Stimulated activated CD8-positive, alpha-beta memory T cell treated with anti-CD3 and anti-CD28 coated beads, Interleukin-12 subunit alpha, Interleukin-12 subunit beta, amount 100 ng/mL, for 4 hours (primary cell): Measurements from ENCODE around the gene RANBP6.
A peak's percentile ranks its signal among the peaks of the same experiment; 100 is the strongest.
"Not testable (repeated sequence)": the region's sequence is repeated elsewhere in the genome, so short reads cannot be mapped to it uniquely, and the experiment has no call there.

Experiments
- DNase-seq: peaks from one replicate; pipeline ENCODE4 v3.0.0-alpha.2; 2020; ENCODE audit warnings: low read depth

The RANBP6 gene

GRCh38 chr9:6015278-6016157 lies at the start of gene RANBP6:
TSS of gene RANBP6 (minus strand) at chr9:6015624. CDS start at chr9:6015607, 17 bp downstream.
- DNase-seq: peak; percentile 79

DNA sequence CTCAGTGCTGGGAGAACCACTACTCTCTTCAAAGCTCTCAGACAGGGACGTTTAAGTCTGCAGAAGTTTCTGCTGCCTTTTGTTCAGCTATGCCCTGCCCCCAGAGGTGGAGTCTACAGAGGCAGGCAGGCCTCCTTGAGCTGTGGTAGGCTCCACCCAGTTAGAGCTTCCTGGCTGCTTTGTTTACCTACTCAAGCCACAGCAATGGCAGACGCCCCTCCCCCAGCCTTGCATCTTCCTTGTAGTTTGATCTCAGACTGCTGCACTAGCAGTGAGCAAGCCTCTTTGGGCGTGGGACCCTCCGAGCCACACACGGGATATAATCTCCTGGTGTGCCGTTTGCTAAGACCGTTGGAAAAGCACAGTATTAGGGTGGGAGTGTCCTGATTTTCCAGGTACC lies 47.7 kb upstream of the RANBP6 start:
- DNase-seq: not testable (repeated sequence)

DNA sequence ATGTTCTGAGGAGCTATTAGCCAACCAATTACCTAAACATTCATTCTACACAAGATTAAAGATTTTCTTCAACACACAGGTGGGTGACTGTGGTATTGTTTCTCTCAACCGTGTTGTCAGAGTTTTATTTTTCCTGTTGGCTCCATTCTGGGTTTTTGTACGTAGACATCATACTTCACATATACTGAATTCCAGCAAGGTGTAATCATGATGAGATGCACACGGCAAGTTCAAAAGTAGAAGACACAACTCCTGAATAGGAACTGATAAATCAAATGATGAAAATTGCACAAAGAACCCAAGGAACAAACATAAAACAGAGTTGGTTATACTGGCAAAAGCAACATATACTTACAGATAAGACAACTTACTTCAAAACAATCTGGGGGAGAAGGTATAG lies 40.2 kb upstream of the RANBP6 start:
- no peak for DNase-seq

- DNase-seq: no peak
Measured at GRCh38 chr9:6055216-6055615, 39.8 kb upstream of the RANBP6 start.

GRCh38 chr9:6054280-6055099 lies 39.1 kb upstream of the RANBP6 start:
- DNase-seq: no peak

GRCh38 chr9:6052293-6052919 lies 37.0 kb upstream of the RANBP6 start:
- no peak for DNase-seq

DNA sequence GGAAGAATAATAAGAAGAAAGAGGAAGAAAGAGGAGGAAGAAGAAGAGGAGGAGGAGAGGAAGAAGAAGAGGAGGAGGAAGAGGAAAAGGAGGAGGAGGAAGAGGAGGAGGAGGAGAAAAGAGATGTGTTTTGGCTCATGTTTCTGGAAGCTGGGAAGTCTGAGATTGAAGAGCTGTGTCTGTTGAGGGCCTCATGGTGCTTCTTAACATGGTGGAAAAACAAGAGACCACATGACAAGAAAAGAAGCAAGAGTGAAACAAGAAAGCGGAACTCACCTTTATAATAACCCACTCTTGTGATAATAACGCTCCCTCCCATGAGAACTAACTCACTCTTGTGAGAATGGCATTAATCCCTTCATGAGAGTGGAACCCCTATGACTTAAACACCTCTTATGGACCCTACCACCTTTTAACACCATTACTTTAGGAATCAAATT lies 36.1 kb upstream of the RANBP6 start:
- DNase-seq: no peak

DNA sequence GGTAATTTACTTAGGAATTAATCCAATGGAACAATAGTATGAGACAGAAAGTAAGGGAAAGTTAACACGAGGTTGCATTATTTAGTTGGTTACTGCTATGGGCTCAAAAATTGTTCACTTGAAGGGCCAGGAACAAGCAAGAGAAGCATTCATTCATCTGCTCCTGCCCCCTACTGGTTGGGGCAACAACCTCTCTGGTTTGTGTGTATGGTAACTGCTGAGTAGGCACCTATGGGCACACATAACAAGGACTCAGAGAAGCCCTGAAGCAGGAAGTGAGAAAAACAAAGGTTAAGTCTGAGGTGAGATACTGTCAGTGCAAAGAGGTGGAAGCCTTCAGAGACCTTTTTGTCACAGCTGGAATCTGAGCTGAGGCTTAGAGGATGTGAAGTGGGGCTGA lies 34.4 kb upstream of the RANBP6 start:
- no peak for DNase-seq

- DNase-seq: no peak
Measured at GRCh38 chr9:6048039-6048438, 32.6 kb upstream of the RANBP6 start.

- no peak for DNase-seq
Measured at GRCh38 chr9:6047020-6047419, 31.6 kb upstream of the RANBP6 start.

DNA sequence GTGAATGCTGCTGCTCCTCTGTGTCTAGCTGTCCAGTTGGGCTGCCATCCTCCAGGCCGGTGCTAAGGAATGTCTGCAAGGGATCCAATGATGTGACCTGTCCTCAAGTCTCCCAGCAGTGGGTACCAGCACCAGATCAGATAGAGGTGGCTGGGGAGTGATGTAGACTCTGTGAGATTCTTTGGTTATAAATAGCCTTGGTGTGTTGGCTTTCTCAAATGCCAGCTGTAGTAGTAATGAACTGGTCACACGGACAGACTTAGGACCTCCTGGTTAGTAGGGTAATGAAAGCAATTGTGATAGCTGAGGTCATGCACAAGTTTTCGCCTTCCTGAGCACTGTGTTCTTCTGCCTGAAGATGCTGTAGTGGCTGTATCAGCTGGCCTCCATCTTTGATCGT lies 29.9 kb upstream of the RANBP6 start:
- no peak for DNase-seq

DNA sequence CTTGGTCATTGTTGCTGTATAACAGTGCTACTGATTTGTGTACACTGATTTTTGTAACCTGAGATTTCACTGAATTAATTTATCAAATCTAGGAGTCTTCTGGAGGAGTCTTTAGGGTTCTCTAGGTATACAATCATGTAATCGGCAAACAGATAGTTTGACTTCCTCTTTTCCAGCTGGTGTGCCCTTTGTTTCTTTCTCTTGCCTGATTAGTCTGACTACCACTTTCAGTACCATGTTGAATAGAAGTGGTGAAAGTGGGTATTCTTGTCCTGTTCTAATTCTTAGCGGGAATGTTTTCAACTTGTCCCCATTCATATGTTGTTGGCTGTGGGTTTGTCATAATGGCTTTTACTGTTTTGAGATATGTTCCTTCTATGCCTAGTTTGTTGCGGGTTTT lies 24.7 kb upstream of the RANBP6 start:
- DNase-seq: no peak

DNA sequence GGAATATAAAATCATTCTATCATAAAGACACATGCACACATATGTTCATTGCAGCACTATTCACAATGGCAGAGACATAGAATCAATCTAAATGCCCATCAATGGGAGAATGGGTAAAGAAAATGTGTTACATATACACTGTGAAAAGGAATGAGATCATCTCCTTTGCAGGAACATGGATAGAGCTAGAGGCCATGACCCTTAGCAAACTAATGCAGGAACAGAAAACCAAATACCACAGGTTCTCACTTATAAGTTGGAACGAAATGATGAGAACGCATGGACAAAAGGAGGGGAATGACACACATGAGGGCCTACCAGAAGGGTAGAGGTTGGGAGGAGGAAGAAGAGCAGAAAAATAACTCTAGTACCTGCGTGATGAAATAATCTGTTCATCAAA lies 21.0 kb upstream of the RANBP6 start:
- DNase-seq: no peak

- no peak for DNase-seq
Measured at GRCh38 chr9:6034954-6035353, 19.5 kb upstream of the RANBP6 start.

GRCh38 chr9:6029604-6030274 lies 14.3 kb upstream of the RANBP6 start:
- no peak for DNase-seq

- DNase-seq: no peak
Measured at GRCh38 chr9:6024035-6024554, 8.7 kb upstream of the RANBP6 start.

DNA sequence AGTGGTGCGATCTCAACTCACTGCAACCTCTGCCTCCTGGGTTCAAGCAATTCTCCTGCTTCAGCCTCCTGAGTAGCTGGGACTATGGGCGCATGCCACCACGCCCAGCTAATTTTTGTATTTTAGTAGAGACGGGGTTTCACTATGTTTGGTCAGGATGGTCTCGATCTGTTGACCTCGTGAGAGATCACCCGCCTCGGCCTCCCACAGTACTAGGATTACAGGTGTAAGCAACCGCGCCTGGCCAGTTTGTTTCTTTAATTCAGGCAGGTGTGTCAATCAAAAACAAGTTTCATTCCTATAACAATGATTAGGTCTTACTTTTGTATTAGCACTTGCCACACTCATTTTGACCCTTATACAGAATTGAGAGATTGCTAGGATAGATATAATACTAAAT lies 1.6 kb upstream of the RANBP6 start:
- DNase-seq: not testable (repeated sequence)

DNA sequence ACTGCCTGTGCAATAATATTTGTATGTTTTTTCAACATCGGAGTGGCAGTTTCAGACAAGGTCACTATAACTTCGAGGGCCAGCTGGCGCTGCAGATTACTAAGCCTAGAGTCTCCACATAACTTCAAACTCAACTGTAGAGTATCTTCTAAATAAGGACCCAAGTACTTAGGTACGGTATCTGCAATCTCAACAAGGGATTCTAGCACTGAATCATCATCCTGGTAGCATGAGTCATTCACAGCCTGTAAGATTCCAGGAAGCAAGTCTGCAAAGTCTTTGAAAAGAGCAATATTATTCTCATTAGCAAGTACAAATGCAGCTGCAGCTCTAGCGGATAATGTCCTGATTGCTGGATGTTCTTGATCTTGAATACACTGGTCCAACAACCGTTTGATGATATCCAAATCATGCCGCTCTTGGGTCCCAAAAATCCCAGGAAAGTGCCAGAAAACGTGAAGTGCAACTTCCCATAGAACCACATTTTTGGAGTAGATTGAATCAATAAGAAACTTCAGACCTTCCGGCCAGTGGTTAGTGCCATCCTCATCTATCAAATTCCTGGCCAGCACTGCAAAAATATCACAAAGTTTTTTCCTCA lies 654 bp downstream of the RANBP6 start:
- no peak for DNase-seq

DNA sequence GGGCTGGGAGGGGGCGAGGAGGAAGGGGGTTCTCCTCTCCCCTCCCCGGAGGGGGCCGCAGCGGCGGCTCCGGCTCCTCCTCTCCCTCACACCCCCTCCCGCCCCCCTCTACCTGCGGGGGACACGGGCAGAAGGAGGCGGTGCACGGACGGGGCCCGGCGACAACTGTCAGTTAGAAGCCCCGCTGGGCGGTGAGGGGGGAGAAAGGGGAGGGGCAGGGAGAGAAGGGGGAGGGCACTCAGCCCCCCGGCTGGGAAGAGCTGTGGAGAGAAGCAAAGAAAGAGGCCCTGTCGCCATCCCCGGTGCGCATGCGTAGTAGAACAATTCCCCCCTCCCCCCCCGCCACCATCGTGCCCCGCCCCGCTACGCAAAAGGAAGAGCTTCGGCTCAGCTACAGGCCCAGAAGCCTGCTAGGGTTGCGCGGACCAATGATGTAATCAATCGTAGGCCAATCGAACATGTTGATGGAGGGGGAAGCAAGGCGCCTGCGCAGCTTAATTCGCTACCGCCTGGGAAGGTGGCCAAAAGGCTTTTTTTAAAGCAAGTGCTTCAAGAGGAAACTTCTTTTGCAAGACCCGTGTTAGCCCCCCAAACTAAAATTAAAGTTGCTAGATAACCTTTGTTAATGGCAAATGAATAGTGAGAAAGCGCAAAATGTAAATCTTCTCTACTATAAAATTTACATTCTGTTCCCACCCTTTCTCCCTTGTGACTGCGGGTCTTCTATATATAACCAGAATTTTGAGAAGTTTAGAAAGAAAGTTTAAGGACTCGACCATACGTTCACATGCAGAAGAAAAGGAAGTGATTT lies 7.0 kb downstream of the RANBP6 start:
- peak; percentile 86 for DNase-seq

DNA sequence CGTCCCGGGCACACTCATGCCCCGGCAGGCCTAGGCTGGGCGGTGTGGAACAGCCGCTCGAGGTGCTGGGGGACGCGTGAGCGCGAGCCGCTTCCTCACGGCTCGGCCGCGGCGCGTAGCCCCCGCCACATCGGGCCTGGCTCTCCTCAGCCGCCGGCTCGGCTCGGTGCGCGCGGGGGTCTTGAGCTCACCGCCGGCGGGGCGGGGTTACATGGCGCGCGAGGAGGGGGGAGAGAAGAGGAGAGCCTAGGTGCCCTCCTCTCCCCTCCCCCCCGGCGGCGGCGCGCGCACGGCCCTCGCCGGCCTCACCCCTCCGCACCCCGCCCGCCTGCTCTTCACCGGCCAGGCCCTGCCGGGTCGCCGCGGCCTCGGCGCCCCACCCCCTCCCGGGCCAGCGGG lies 7.7 kb downstream of the RANBP6 start:
- DNase-seq: peak; percentile 69
